ENCODE results near the gene NCF4.
A peak's percentile ranks its signal among the peaks of the same experiment; 100 is the strongest.

The NCF4 gene

GRCh38 chr22:36860821-36861659, at the start of gene NCF4:
NCF4 (plus strand) TSS chr22:36861006; CDS start chr22:36861172, 166 bp downstream.
- peak; percentile 25 to 46 (median 34) for DNase-seq

DNA sequence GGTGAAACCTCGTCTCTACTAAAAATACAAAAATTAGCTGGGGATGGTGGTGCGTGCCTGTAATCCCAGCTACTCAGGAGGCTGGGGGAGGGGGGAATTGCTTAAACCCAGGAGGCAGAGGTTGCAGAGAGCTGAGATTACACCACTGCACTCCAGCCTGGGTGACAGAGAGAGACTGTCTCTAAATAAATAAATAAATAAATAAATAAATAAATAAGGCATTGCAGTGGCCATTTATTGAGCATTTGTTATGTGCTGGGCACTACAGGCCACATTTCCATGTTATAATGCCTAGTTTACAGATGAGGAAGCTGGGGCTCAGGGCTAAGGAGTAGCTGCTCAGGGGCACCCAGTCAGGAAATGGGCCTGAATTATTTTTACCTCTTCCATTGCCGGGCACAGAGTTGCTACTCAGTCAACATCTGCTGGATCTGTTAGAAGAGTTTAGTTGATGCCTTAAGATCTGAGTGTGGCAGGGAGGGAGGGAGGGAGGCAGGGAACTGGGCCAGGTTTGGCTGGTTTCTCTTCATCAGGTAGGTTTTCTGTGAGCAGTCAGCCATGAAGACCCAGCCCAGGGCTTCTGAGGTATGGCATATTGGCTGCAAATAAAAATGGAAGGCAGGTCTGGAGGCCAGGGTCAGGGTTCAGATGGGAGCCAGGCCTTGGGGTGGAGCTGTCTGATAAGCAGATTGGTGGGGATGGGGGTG, 49.6 kb upstream of the NCF4 start:
- no peak for DNase-seq

GRCh38 chr22:36814801-36815200, 46.0 kb upstream of the NCF4 start:
- no peak for DNase-seq

GRCh38 chr22:36815558-36816338, 45.1 kb upstream of the NCF4 start:
- no peak for DNase-seq

GRCh38 chr22:36816339-36816635, 44.5 kb upstream of the NCF4 start:
- DNase-seq, result no peak

GRCh38 chr22:36816636-36817524, 43.9 kb upstream of the NCF4 start, which contains the start of gene PVALB:
PVALB (minus strand) TSS chr22:36817035; CDS start chr22:36817005, 30 bp downstream.
- no peak for DNase-seq

DNA sequence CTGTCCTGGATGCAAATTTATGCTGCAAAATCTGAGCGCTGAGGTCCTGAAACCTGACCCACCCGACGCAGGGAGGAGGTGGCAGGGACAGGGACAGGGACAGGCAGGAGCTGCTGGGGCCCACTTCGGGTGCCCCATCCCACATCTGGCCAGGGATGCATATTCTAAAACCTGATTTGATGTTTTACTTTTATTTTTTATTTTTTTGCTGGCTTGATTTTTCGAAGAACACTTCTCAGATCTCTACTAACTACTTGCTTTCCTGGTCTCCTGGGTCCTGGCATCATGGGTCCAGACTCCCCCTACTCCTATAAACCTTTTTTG, 43.3 kb upstream of the NCF4 start:
- DNase-seq, result no peak

- DNase-seq, result no peak
Measured at GRCh38 chr22:36818010-36818642, 42.7 kb upstream of the NCF4 start.

DNA sequence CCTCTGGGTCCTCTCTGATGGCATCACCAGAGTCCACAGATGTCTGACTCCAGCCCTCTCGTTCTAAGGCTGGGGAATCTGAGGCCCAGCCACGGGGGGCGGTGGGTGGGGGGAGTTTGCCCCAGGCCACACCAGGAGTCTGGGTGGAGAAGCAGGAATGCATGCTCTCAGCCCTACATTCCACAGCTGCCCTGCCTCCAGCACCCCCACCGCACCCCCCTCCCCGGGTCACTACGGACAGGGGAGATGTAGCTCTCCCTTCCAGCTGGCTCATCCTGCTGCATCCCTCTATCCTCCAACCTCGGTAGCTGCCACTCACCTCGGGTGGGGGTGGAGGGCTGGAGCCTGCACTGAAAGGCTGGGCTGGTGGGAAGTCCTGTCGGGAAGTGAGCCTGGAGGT, 41.7 kb upstream of the NCF4 start:
- DNase-seq, result no peak

DNA sequence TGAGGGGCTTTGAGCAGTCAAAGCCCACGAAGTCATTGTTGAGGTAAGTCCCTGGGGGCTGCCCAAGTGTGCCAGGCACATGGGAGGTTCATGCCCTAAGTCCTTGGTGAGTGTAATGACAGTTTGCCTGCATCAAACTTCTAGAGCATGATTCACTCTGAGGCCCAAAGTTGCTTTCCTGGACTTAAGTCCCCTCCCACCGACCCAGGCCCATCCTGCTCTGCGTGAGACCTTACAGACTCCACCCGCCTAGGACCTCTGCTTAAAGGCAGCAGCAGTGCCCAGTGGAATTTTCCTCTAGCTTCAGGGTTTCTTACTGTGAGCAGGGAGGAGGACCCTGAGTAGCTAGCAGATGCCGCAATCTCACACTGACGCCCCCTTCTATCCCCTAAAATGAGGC, 38.2 kb upstream of the NCF4 start:
- no peak for DNase-seq

GRCh38 chr22:36823186-36823839, 37.5 kb upstream of the NCF4 start:
- no peak for DNase-seq

DNA sequence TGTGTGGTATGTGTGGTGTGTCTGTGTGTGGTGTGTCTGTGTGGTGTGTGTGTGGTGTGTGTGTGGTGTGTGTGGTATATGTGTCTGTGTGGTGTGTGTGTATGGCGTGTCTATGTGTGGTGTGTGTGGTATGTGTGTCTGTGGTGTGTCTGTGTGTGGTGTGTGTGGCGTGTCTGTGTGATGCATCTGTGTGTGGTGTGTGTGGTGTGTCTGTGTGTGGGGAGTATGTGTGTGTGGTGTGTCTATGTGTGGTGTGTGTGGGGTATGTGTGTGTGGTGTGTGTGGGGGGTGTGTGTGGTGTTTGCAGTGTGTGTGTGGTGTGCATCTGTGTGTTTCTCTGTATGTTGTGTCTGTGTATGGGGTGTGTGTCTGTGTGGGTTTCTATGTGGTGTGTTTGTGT, 36.2 kb upstream of the NCF4 start:
- no peak for DNase-seq

- DNase-seq, result no peak
Measured at GRCh38 chr22:36826262-36826661, 34.5 kb upstream of the NCF4 start.

DNA sequence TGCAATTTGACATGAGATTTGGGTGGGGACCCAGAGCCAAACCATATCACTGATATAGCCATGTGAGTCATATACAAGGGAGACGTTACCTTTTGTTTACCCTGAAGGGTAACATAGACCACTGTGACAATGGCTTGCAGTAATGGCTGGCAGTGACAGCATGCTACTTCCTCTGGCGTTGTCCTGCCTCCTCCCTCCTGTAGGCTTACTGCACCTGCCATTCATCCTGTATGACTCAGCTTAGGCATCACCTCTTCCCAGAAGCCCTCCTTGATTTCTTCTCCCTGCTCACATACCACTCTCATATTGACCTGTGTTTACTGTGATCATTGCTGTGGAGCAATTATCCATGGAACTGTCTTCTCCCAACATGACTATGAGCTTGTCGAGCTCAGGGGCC, 32.0 kb upstream of the NCF4 start:
- no peak for DNase-seq

GRCh38 chr22:36829370-36830002, 31.3 kb upstream of the NCF4 start:
- DNase-seq, result no peak

- no peak for DNase-seq
Measured at GRCh38 chr22:36830601-36831000, 30.2 kb upstream of the NCF4 start.

GRCh38 chr22:36831206-36831605, 29.6 kb upstream of the NCF4 start:
- DNase-seq, result no peak

GRCh38 chr22:36831717-36832116, 29.1 kb upstream of the NCF4 start:
- no peak for DNase-seq

- no peak for DNase-seq
Measured at GRCh38 chr22:36833073-36833472, 27.7 kb upstream of the NCF4 start.

- no peak for DNase-seq
Measured at GRCh38 chr22:36835903-36836302, 24.9 kb upstream of the NCF4 start.
